Measurements from ENCODE around the gene SRCAP.

GRCh38 chr16:30748634-30749445, 49.9 kb downstream of the SRCAP start:
- no peak for TF ChIP-seq CTCF (IDR thresholded peaks at IDR 0.05; ENCODE audit: low read length)
- TF ChIP-seq EZH2 (optimal IDR thresholded peaks at IDR 0.05; ENCODE audit: low read depth, low read length), result no peak
- TF ChIP-seq EZH2phosphoT487 (IDR thresholded peaks at IDR 0.05; ENCODE audit: low read length), result no peak

All from MM.1S (cell line).